GM23338 (cell line): ENCODE data around the gene SLC12A3. TPM values are rescaled to one million over a fixed set of nuclear protein-coding genes. Genes with fewer than 3 reads are reported as not detected.

Experiments used
- ATAC-seq: fragments of 200-7000 bp; cut with Tn5 transposase; 3 replicates; pipeline ENCODE4 v1.9.1; 2020
- DNase-seq: peaks from one replicate; pipeline ENCODE4 v3.0.0-alpha.2; 2015; ENCODE audit warnings: low spot score
- H2AFZ ChIP-seq: fragments of 200-600 bp; sonication (generic); 2 replicates; pipeline ENCODE4 v1.8.0; 2016; ENCODE audit warnings: antibody characterized with exemption, mild to moderate bottlenecking, moderate library complexity
- H3F3A ChIP-seq: fragments of 200-600 bp; sonication (generic); replicated peaks from 2 replicates; pipeline ENCODE4 v1.8.0; 2017; ENCODE audit warnings: antibody characterized with exemption, mixed run types, low read depth
- H3K27ac ChIP-seq: fragments of 200-600 bp; sonication (generic); 2 replicates; pipeline ENCODE4 v1.6.1; 2016; ENCODE audit warnings: low read depth
- H3K27me3 ChIP-seq: fragments of 200-600 bp; sonication (generic); 2 replicates; pipeline ENCODE4 v1.8.0; 2016; ENCODE audit warnings: mild to moderate bottlenecking, mixed run types, moderate library complexity; ENCODE audit not compliant: insufficient read depth
- H3K36me3 ChIP-seq: fragments of 200-600 bp; sonication (generic); 2 replicates; pipeline ENCODE4 v1.8.0; 2016; ENCODE audit warnings: mild to moderate bottlenecking; ENCODE audit not compliant: insufficient read depth
- H3K4me1 ChIP-seq: fragments of 200-600 bp; sonication (generic); 2 replicates; pipeline ENCODE4 v1.8.0; 2016; ENCODE audit warnings: mild to moderate bottlenecking, moderate library complexity; ENCODE audit not compliant: insufficient read depth
- H3K4me2 ChIP-seq: fragments of 200-600 bp; sonication (generic); 2 replicates; pipeline ENCODE4 v1.7.1; 2017; ENCODE audit warnings: mixed run types
- H3K4me3 ChIP-seq: fragments of 200-600 bp; sonication (generic); 2 replicates; pipeline ENCODE4 v1.6.1; 2016; ENCODE audit warnings: mixed run types
- H3K79me2 ChIP-seq: fragments of 200-600 bp; sonication (generic); replicated peaks from 2 replicates; pipeline ENCODE4 v1.8.0; 2017; ENCODE audit warnings: mild to moderate bottlenecking; ENCODE audit not compliant: insufficient read depth
- H3K9me2 ChIP-seq: fragments of 200-600 bp; sonication (generic); 2 replicates; pipeline ENCODE4 v1.8.0; 2017; ENCODE audit not compliant: insufficient read depth
- H4K20me1 ChIP-seq: fragments of 200-600 bp; sonication (generic); replicated peaks from 2 replicates; pipeline ENCODE4 v1.8.0; 2017; ENCODE audit warnings: mild to moderate bottlenecking; ENCODE audit not compliant: insufficient read depth
- H3K27ac Mint-ChIP-seq: 2 replicates; pipeline ENCODE4 v1.8.0; 2020; ENCODE audit warnings: inconsistent platforms, mild to moderate bottlenecking, moderate library complexity, mixed read lengths
- H3K27me3 Mint-ChIP-seq: 3 replicates; pipeline ENCODE4 v1.8.0; 2022; ENCODE audit warnings: low read depth, mild to moderate bottlenecking, moderate library complexity, mixed read lengths, inconsistent platforms; ENCODE audit not compliant: insufficient read depth, poor library complexity
- H3K36me3 Mint-ChIP-seq: 3 replicates; pipeline ENCODE4 v1.8.0; 2021; ENCODE audit warnings: low read depth, mild to moderate bottlenecking, inconsistent platforms, moderate library complexity, mixed read lengths
- H3K4me1 Mint-ChIP-seq: 3 replicates; pipeline ENCODE4 v1.8.0; 2020; ENCODE audit warnings: mild to moderate bottlenecking, inconsistent platforms, mixed read lengths
- H3K4me3 Mint-ChIP-seq: 3 replicates; pipeline ENCODE4 v1.8.0; 2021; ENCODE audit warnings: moderate library complexity, mild to moderate bottlenecking, inconsistent platforms, mixed read lengths
- H3K9me3 Mint-ChIP-seq: 3 replicates; pipeline ENCODE4 v1.8.0; 2020; ENCODE audit warnings: moderate library complexity, mild to moderate bottlenecking, inconsistent platforms, mixed read lengths
- CREB1 ChIP-seq: fragments of 250-450 bp; sonication (Bioruptor Pico); IDR thresholded peaks from 2 replicates; pipeline ENCODE4 v1.5.0; 2020; ENCODE audit warnings: low read depth, mild to moderate bottlenecking, moderate library complexity
- EZH2 ChIP-seq: fragments of 200-600 bp; sonication (generic); IDR thresholded peaks from one replicate; pipeline ENCODE4 v1.8.0; 2017; ENCODE audit warnings: antibody characterized with exemption, mild to moderate bottlenecking, low read depth; ENCODE audit not compliant: unreplicated experiment
- EZH2phosphoT487 ChIP-seq: fragments of 200-600 bp; sonication (generic); IDR thresholded peaks from one replicate; pipeline ENCODE4 v1.8.1; 2018; ENCODE audit warnings: antibody characterized with exemption; ENCODE audit not compliant: unreplicated experiment
- JUNB ChIP-seq: IDR thresholded peaks from one replicate; pipeline ENCODE4 v1.6.1; 2016; ENCODE audit warnings: antibody characterized with exemption; ENCODE audit not compliant: unreplicated experiment
- NANOG ChIP-seq: IDR thresholded peaks from 2 replicates; pipeline ENCODE4 v1.6.1; 2016; ENCODE audit warnings: antibody characterized with exemption, borderline replicate concordance
- POLR2AphosphoS5 ChIP-seq: IDR thresholded peaks from 2 replicates; pipeline ENCODE4 v1.6.1; 2016; ENCODE audit warnings: antibody characterized with exemption, low read depth
- REST ChIP-seq: IDR thresholded peaks from one replicate; pipeline ENCODE4 v1.6.1; 2018; ENCODE audit warnings: antibody characterized with exemption; ENCODE audit not compliant: unreplicated experiment
- STAT1 ChIP-seq: IDR thresholded peaks from one replicate; pipeline ENCODE4 v1.6.1; 2016; ENCODE audit warnings: antibody characterized with exemption; ENCODE audit not compliant: unreplicated experiment
- ZNF114 ChIP-seq: fragments of 250-450 bp; sonication (Bioruptor Pico); IDR thresholded peaks from 2 replicates; pipeline ENCODE4 v1.5.0; 2020; ENCODE audit warnings: mild to moderate bottlenecking, moderate library complexity
- ZNF331 ChIP-seq: fragments of 250-450 bp; sonication (Bioruptor Pico); IDR thresholded peaks from 2 replicates; pipeline ENCODE4 v1.5.0; 2020; ENCODE audit warnings: low read depth, mild to moderate bottlenecking, moderate library complexity
- polyA plus RNA-seq: library from polyadenylated mRNA; unstranded; fragments of >200 nt; fragmentation: Nextera tagmentation; extraction: Ambion mirVana; gene quantifications from 2 replicates; pipeline ENCODE4 v1.2.1, GENCODE V29; 2016
- total RNA-seq: library from RNA; depleted of rRNA; stranded (reverse); fragments of >200 nt; shearing (Covaris generic); gene quantifications from 2 replicates; pipeline ENCODE4 v1.2.3, GENCODE V29; 2014
- TF ChIP-seq, protein P1 (sequence below): IDR thresholded peaks from 2 replicates; pipeline ENCODE4 v1.6.1; 2016; ENCODE audit warnings: antibody characterized with exemption
- TF ChIP-seq, protein P2 (sequence below): fragments of 250-450 bp; sonication (Bioruptor Pico); IDR thresholded peaks from 2 replicates; pipeline ENCODE4 v1.5.0; 2020; ENCODE audit warnings: mild to moderate bottlenecking, moderate library complexity
- TF ChIP-seq, protein P3 (sequence below), 2 experiments: fragments of 200-600 bp in 1 of 2; sonication (generic) in 1 of 2; conservative IDR thresholded peaks; 2 replicates each; pipeline versions ENCODE4 v1.5.1 to v1.6.1; 2016 to 2017; ENCODE audit warnings: antibody characterized with exemption in 2 of 2, low read depth in 2 of 2, mild to moderate bottlenecking in 2 of 2, moderate library complexity in 1 of 2

Gene SLC12A3
- total and polyA plus RNA-seq, 2 experiments from 2014 or later: not detected

- TF ChIP-seq NANOG (no peak), ZNF114 (CRISPR knock-in tag) (no peak), STAT1 (no peak), JUNB (no peak), POLR2AphosphoS5 (no peak), EZH2phosphoT487 (no peak), ZNF331 (CRISPR knock-in tag) (no peak), EZH2 (no peak), CREB1 (CRISPR knock-in tag) (no peak), REST (no peak)
- TF ChIP-seq, protein P1, sequence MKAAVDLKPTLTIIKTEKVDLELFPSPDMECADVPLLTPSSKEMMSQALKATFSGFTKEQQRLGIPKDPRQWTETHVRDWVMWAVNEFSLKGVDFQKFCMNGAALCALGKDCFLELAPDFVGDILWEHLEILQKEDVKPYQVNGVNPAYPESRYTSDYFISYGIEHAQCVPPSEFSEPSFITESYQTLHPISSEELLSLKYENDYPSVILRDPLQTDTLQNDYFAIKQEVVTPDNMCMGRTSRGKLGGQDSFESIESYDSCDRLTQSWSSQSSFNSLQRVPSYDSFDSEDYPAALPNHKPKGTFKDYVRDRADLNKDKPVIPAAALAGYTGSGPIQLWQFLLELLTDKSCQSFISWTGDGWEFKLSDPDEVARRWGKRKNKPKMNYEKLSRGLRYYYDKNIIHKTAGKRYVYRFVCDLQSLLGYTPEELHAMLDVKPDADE: no peak
- TF ChIP-seq, protein P2, sequence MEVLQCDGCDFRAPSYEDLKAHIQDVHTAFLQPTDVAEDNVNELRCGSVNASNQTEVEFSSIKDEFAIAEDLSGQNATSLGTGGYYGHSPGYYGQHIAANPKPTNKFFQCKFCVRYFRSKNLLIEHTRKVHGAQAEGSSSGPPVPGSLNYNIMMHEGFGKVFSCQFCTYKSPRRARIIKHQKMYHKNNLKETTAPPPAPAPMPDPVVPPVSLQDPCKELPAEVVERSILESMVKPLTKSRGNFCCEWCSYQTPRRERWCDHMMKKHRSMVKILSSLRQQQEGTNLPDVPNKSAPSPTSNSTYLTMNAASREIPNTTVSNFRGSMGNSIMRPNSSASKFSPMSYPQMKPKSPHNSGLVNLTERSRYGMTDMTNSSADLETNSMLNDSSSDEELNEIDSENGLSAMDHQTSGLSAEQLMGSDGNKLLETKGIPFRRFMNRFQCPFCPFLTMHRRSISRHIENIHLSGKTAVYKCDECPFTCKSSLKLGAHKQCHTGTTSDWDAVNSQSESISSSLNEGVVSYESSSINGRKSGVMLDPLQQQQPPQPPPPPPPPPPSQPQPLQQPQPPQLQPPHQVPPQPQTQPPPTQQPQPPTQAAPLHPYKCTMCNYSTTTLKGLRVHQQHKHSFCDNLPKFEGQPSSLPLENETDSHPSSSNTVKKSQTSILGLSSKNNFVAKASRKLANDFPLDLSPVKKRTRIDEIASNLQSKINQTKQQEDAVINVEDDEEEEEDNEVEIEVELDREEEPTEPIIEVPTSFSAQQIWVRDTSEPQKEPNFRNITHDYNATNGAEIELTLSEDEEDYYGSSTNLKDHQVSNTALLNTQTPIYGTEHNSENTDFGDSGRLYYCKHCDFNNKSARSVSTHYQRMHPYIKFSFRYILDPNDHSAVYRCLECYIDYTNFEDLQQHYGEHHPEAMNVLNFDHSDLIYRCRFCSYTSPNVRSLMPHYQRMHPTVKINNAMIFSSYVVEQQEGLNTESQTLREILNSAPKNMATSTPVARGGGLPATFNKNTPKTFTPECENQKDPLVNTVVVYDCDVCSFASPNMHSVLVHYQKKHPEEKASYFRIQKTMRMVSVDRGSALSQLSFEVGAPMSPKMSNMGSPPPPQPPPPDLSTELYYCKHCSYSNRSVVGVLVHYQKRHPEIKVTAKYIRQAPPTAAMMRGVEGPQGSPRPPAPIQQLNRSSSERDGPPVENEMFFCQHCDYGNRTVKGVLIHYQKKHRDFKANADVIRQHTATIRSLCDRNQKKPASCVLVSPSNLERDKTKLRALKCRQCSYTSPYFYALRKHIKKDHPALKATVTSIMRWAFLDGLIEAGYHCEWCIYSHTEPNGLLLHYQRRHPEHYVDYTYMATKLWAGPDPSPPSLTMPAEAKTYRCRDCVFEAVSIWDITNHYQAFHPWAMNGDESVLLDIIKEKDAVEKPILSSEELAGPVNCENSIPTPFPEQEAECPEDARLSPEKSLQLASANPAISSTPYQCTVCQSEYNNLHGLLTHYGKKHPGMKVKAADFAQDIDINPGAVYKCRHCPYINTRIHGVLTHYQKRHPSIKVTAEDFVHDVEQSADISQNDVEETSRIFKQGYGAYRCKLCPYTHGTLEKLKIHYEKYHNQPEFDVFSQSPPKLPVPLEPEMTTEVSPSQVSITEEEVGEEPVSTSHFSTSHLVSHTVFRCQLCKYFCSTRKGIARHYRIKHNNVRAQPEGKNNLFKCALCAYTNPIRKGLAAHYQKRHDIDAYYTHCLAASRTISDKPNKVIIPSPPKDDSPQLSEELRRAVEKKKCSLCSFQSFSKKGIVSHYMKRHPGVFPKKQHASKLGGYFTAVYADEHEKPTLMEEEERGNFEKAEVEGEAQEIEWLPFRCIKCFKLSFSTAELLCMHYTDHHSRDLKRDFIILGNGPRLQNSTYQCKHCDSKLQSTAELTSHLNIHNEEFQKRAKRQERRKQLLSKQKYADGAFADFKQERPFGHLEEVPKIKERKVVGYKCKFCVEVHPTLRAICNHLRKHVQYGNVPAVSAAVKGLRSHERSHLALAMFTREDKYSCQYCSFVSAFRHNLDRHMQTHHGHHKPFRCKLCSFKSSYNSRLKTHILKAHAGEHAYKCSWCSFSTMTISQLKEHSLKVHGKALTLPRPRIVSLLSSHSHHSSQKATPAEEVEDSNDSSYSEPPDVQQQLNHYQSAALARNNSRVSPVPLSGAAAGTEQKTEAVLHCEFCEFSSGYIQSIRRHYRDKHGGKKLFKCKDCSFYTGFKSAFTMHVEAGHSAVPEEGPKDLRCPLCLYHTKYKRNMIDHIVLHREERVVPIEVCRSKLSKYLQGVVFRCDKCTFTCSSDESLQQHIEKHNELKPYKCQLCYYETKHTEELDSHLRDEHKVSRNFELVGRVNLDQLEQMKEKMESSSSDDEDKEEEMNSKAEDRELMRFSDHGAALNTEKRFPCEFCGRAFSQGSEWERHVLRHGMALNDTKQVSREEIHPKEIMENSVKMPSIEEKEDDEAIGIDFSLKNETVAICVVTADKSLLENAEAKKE (CRISPR knock-in tag): no peak
- TF ChIP-seq, protein P3, sequence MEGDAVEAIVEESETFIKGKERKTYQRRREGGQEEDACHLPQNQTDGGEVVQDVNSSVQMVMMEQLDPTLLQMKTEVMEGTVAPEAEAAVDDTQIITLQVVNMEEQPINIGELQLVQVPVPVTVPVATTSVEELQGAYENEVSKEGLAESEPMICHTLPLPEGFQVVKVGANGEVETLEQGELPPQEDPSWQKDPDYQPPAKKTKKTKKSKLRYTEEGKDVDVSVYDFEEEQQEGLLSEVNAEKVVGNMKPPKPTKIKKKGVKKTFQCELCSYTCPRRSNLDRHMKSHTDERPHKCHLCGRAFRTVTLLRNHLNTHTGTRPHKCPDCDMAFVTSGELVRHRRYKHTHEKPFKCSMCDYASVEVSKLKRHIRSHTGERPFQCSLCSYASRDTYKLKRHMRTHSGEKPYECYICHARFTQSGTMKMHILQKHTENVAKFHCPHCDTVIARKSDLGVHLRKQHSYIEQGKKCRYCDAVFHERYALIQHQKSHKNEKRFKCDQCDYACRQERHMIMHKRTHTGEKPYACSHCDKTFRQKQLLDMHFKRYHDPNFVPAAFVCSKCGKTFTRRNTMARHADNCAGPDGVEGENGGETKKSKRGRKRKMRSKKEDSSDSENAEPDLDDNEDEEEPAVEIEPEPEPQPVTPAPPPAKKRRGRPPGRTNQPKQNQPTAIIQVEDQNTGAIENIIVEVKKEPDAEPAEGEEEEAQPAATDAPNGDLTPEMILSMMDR (conservative IDR thresholded peaks at IDR 0.05; ENCODE audit: low read depth in 2 of 2): no peak
- Mint-ChIP-seq H3K4me1 (no peaks in the 10 kb centered on the region), H3K4me3 (no peak overlapping the region), H3K36me3 (no peaks in the 10 kb centered on the region), H3K27me3 (peaks cover 4% of the 10 kb centered on the region), H3K27ac (no peak overlapping the region), H3K9me3 (no peaks in the 10 kb centered on the region)
- H3K9me2 ChIP-seq: no peaks in the 10 kb centered on the region
- ATAC-seq (no peak), DNase-seq (no peak)
- H4K20me1 ChIP-seq: no peaks in the 10 kb centered on the region
- H3F3A ChIP-seq: no peaks in the 10 kb centered on the region
- H3K4me1 ChIP-seq: no peaks in the 10 kb centered on the region
- H3K27ac ChIP-seq: no peak overlapping the region
- H3K79me2 ChIP-seq: no peaks in the 10 kb centered on the region
- no peak overlapping the region for H3K4me3 ChIP-seq
- H2AFZ ChIP-seq: no peak overlapping the region
- H3K36me3 ChIP-seq: no peaks in the 10 kb centered on the region
- H3K4me2 ChIP-seq: no peak overlapping the region
- H3K27me3 ChIP-seq: no peaks in the 10 kb centered on the region
Measured at GRCh38 chr16:56894331-56894917, 29.4 kb downstream of the SLC12A3 start.
